22Rv1 (cell line): ENCODE results near the gene SLC44A5.
"Not testable (repeated sequence)": the region's sequence is repeated elsewhere in the genome, so short reads cannot be mapped to it uniquely, and the experiment has no call there.

Experiments
- H3K27ac ChIP-seq: fragments of 450-650 bp; 2 replicates; pipeline ENCODE4 v1.5.1; 2017
- CTCF ChIP-seq: fragments of 450-650 bp; IDR thresholded peaks from 2 replicates; pipeline ENCODE4 v1.5.1; 2017; ENCODE audit warnings: mild to moderate bottlenecking
- ZFX ChIP-seq: fragments of 450-650 bp; IDR thresholded peaks from 2 replicates; pipeline ENCODE4 v1.6.1; 2017; ENCODE audit warnings: antibody characterized with exemption, borderline replicate concordance

The SLC44A5 gene

GRCh38 chr1:75265792-75266191, 345.1 kb downstream of the SLC44A5 start:
- TF ChIP-seq CTCF (peak; percentile 77), ZFX (no peak)

GRCh38 chr1:75264112-75264511, 346.8 kb downstream of the SLC44A5 start:
- no peak for TF ChIP-seq ZFX
- no peak for TF ChIP-seq CTCF
- H3K27ac ChIP-seq, result no peak overlapping the region

More at GRCh38 chr1:75265792-75266191, 345.1 kb downstream of the SLC44A5 start:
- no peak overlapping the region for H3K27ac ChIP-seq

GRCh38 chr1:75263616-75264015, 347.3 kb downstream of the SLC44A5 start:
- not testable (repeated sequence) for H3K27ac ChIP-seq

GRCh38 chr1:75261946-75262345, 349.0 kb downstream of the SLC44A5 start:
- not testable (repeated sequence) for H3K27ac ChIP-seq

GRCh38 chr1:75258351-75258750, 352.6 kb downstream of the SLC44A5 start:
- TF ChIP-seq ZFX (no peak), CTCF (no peak)
- no peak overlapping the region for H3K27ac ChIP-seq

- TF ChIP-seq ZFX (no peak), CTCF (no peak)
- H3K27ac ChIP-seq, result no peak overlapping the region
Observed at GRCh38 chr1:75257424-75257823, 353.5 kb downstream of the SLC44A5 start.

- H3K27ac ChIP-seq, result not testable (repeated sequence)
Observed at GRCh38 chr1:75250114-75250513, 360.8 kb downstream of the SLC44A5 start.

- H3K27ac ChIP-seq, result no peak overlapping the region
- TF ChIP-seq ZFX, result no peak
- no peak for TF ChIP-seq CTCF
Observed at GRCh38 chr1:75245239-75245638, 365.7 kb downstream of the SLC44A5 start.

- no peak overlapping the region for H3K27ac ChIP-seq
- no peak for TF ChIP-seq CTCF
- no peak for TF ChIP-seq ZFX
Observed at GRCh38 chr1:75243124-75243523, 367.8 kb downstream of the SLC44A5 start.
